Renal pelvis (tissue), 4 donors: ENCODE results near the gene TGM5. TPM values are rescaled to one million over a fixed set of nuclear protein-coding genes. Genes with fewer than 3 reads are reported as not detected.
"Not testable (repeated sequence)": the region's sequence is repeated elsewhere in the genome, so short reads cannot be mapped to it uniquely, and the experiment has no call there.

Source experiments
- DNase-seq: peaks from one replicate; pipeline ENCODE4 v3.0.0-alpha.2; 2013
- polyA plus RNA-seq, 3 donors: library from polyadenylated mRNA; unstranded; fragments of 120-200 nt; gene quantifications; one replicate each; pipeline ENCODE4 v1.2.1, GENCODE V29; 2013; ENCODE audit not compliant: insufficient read length in 3 of 3

TGM5 gene
- polyA plus RNA-seq, 3 donors = not detected

DNA sequence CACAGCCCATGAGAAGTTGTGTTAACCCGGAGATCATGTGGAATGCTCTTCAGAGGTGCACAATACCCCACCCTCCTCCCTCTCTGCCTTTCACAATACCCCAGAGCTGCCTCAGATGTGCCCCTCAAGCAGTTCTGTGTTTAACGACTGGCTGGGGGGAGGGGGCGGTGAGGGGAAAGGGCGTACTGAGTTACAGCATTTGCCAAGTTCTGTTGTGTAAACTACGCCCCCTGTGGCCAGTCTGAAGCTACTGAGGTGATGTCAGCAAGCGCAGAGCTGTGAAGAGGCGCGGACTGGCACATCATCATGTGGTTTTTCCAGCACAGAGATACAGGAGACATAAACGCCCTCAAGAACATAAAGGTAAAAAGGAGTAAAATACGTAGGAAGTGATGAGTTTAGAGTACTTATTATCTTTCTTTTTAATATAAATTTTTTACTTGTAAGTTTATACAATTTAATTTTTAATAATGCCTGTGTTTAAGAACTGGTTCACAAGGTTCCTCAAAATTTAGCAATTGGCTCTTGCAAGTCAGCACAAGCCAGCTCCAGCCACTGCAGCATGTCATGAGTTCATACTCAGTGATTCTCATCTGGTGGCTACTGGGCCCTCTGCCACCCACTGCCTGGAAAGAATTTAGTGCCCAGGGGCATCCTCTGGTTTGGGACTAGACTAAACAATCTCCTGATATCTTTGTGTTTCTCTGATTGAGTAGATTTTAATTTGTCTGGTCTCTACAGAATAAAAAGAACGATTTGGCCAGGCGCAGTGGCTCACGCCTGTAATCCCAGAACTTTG lies 47.6 kb downstream of the TGM5 start:
- DNase-seq = peak; percentile 11

DNA sequence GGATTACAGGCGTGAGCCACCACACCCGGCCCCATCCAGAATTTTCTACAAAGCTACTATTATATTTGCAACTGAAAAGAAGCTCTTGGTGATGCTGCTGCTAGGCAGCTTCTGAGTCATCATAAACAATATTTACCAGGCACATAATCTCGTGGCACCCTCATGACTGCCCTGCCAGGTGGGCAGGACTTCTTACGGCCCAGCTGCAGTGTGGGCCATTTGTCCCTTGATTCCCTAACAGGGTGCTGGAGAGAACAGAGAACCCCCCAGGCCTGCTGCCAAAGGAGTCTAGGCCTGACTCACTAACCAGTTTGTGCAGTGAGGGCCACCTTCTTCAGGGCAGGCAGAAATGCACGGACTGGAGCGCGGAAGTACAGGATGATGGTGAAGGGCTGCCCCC lies 50.8 kb downstream of the TGM5 start:
- DNase-seq = no peak

DNA sequence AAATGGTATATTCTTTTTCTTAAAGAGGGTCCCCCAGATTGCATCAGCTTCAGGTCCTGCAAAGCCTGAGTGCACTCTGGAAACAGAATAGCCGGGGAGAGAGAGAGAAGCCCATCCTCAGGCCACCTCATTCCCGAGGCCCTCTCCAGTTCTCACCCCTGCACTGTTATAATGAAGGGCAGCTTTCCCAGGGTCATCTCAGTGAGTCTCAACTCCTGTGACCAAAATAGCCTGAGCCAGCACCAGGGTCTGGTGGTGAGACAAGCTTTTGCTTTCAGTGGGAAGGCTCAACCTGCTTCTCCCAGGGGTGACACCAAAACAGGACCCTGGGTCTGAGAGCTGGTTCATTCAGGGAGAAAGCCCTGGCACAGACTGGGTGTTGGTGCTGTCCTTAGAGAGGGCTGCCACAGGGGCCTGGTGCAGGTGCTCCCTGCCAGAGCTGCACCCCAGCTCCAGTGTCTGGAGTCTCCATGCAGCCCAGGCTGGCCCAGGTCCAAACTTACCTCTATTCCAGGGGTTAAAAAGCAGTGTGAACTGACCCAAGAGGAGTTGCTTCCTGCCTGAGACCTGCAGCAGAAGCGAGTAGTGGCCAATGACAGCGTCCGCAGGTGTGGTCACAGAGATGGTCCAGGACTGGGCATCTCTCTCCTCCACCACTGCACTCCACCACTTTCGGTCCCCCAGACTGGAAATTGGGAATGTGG lies 52.0 kb downstream of the TGM5 start:
- DNase-seq = no peak

DNA sequence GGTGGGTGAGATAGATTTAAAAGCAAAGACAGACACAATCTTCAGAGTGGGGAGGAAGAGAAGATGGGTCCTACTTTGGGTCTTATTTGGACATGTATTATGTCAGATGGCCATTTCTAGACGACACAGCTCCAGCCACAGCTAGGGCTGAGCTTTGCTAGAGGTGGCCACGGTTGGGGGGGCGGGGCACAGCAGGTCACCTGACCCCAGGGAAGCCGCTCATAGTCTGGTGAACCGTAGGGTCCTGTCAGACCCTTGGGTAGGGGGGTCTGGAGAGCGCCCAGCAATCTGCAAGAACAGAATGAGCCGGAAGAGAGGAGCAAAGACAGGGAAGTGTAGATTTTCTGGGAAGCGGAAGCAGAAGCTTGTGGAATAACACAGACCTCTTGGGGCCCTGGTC lies 52.6 kb downstream of the TGM5 start:
- DNase-seq = no peak

DNA sequence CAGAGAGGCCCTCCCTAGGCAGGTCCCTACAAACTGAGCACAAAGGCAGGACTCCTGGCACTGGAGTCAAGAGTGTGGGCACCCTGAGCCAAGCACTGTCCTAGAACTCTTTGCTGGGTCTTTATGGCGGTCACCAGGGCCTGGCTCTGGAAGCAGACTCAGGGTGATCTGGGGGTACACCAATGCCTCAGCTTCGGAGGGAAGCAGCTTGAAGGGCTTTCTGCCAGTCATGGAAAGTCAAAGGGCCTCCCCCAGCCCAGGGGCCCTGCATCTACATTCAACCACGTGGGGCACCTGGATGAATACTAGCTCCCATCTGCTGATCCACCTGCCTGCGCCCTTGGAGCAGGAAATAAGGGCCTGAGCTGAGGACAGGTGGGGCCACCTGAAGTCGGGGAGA lies 53.3 kb downstream of the TGM5 start:
- DNase-seq = no peak

DNA sequence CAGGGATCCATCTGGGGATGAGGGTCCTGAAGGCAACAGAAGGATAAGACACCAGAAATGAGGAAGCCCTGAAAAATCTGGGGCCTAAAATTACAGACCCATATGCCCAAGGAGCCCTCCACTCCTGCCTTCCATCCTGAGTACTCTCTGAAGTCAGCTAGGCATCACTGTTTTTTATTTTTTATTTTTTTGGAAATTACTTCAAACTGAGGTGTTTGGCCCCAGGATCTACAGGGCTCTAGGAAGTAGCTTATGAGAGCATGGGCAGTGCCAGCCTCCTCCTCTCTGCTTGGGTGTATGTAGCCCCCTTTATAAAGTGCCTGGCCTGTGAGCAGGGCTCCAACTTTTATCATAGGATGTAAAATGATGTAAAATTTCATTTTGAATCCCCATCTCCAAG lies 53.8 kb downstream of the TGM5 start:
- no peak for DNase-seq

DNA sequence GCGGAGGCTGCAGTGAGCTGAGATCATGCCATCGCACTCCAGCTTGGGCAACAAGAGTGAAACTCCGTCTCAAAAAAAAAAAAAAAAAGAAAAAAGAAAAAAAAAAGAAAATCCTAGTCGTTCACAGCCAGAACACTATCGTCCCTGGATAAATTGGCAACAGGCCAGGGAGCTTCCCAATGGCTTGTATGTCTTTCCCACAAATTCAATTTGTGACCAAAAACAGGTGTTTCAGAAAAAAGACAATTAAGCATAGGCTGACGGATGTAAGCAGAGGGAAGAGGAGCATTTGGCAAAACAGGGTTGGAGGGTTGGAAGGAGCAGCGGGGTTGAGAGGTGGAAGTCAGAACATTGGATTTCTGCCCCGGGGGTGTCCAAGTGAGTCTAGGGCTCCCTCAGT lies 54.4 kb downstream of the TGM5 start:
- no peak for DNase-seq

DNA sequence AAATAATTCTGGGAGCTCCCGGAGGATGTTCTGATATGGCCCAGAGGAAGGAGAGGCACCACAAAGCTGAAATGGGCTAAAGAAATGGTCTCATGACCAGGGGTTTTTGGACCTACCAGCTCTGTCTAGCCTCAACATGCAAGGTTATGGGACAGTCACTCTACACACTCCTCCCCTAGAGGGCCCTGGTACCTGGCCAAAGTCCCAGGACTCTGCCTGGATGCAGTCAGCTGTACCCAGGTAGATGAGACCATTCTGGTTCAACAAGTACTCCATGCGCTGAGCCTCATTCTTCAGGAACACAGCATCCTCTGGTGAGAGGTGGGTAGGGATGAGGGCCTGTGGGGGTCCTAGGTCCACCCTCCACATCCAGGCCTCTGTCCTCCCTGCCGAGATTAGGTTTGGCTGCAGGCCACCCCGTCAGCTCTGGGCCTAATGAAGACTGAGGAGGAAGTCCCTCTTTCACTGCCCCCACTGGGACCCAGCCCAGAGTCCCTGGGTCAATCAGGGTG lies 55.4 kb downstream of the TGM5 start:
- no peak for DNase-seq

DNA sequence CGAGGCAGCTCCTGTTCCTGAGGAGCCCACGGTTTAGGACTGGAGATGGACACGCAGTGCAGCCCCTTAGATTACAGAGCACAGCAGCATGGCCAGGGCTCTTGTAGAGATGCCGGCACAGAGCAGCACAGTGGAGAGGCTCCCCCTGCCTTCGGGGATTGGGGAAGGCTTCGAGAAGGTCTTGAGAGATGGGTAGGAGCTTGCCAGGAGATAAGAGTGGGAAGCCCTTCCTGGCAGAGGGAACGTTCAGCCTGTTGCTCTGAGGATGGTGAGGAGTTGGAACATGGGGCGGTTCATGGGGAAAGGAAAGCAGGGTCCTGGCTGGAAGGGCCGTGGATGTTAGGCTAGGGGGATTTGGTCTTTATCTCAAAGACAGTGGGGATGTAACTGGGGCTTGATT lies 55.9 kb downstream of the TGM5 start:
- no peak for DNase-seq

DNA sequence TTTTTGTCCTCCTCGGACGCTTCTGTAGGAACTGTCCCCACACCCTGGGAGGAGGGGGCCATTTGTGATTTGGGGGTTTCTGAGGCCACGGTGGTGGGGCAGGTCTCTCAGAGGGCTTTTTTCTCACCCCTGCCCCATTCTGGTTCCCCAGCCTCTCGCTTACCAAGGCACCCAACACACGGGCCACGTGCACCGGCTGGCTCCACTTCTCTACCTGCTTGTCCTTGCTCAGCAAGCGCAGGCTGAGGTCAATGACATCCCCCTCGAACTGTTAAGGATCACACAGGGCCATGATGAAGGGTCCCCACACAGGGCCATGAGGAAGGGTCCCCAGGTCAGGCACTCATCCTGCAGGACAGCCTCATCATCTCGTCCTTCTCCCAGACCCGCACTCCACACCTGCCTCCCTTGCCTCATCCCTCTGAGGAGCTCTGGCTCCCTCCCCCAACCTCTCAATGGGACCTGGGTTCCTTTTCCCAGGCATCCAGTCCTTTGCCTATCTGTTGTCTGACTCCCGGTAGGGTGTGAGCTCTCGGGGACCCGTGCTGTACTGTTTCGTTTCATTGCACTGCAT lies 56.5 kb downstream of the TGM5 start:
- no peak for DNase-seq

DNA sequence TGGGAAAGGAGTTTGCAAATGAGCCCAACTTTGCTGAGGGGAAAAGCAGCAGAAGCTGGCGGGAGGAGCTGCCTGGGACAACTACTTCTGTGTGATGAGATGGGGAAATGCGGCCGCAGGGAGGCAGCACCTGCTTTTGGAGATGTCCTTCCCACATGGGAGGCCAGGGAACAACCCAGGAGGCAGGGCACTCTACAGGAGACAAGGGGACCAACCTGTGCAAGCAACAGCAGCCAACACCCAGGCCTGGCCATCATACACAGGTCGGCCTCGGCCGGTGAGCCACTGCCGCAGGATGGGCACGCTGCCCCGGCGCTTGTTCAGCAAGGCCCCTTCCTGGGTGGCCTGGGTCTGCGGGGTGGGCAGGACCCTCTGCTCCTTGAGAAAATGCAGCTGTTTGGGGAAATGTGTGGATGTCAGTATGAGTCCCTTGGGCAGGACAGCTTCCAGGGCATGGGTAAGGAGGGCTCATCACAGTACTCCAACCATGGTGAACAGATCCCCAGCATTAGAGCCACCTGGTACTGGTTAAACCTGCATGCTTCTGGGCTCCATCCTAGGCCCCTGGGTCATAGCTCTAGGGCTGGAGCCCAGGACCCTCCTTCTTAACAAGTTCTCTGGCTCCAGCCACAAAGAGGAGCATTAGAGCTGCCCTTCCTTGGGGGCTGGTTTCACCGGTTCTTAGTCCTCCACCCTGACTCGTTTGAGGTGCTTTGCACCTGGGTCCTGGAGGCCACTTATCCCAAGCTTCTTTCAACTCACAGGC lies 57.5 kb downstream of the TGM5 start:
- no peak for DNase-seq

DNA sequence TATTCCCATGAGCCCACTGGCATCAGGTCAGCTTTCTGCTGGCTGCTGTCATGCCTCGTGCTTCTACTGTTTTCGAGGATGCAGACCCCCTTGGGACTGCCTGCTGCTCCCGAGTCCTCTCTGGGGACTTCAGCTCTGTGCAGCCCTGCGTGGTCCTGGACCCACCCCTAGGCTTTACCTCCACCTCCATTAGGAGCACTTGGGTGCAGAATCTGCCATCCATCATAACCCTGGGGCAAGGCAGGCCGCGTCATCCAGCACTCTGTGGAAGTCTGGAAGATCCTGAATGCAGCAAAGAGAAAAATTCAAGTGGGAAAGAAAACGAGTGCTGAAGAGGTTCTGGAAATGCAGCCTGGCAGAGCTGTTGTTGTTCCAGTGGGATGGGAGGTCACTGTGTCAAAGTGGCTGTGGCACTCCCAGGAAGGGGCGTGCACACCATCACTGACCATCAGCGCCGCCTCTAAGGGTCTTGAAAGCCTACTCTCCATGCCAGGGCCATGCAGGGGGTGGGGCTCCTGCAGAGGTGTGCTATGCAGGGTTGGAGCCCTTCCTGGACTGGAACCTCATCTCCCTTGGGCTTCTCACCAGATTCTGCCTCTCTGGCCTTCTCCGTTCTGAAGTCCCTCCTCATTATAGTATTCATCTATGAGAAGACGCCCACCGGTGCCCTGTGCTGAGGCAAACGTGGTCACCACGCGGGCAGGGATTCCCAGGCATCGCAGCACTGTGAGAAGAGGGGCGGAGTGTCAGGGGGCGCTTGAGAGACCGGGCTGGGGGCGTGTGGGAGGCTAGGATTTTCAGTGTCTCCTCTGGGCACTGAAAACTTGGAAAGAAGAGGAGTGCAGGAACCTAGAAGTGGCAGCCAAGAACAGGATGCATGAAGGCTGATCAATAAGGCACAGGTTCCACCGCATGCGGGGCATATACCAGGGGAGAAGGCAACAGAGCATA lies 58.4 kb downstream of the TGM5 start:
- no peak for DNase-seq

DNA sequence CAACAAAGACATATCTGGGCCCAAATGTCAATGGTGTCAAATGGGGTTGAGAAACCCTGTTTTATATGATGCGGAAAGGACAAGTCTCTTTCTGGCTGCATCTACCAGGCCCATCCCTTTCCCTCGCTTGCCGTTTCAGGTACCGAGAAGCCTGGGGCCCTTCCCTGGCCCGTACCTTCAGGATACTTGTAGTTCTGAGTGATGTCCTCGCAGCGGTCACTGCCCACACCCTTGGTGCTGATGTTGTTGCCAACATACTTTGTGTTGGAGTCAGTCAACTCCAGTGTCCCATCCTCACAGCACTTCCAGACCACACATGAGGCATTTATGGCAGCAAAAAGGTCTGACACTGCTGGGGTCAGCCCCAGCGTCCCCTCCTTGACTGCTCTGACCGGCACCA lies 59.7 kb downstream of the TGM5 start:
- DNase-seq = no peak

DNA sequence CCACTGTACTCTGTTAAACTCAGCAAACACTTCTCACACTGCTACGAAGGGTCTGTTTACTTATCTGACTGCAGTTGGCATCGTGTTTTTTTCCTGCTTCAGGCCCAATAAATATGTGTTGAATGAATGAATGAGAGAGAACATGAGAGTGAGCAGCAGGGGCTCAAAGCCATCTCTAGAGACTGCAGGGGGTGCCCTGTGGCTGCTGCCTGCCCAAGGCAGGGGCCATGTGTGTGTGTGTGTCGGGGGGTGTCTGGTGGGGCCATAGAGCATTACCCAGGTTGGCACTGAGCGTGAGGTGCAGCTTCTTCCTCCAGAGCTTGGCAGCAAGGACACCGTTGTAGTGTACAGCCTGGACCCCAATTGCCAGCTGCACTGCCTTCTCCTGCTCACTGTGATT lies 60.7 kb downstream of the TGM5 start:
- DNase-seq = no peak

DNA sequence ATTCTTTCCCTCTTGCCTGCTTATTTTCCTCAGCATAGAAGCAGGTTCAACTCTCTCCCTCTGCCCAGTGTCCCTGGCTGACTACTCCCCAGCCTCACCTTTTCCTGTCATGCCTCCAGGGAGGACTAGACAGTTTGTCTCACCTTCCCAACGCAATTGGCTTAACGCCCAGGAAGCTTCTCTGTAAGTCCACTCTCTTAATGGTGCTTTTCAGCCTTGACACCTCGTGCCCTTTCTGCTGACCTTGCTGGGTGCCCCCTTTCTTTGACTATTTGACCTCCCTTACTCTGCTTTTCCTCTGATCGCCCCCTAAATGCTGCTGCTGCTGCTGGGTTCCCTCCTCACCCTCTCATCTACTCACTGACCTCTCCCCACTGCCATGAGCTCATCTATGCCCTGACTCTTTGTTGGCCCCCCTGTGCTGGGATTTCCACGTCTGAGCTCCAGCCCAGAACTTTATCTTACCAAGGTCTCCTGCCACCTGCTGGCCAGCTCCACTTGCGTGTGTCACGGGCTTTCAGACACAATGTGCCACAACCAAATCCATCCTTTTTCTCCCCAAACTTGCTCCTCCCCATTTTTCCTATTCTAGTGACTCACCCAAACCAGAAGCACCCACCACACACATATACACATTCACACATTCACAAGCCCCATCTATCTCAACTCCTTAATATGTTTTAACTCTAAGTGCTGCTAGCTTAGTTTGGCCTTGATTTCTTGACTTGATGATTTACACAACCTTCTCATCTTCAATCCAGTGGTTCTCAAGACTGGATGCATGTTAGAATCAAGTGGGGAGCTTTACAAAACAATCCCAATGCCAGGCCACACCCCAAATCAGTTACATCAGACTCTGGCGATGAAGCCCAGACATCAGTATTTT lies 62.5 kb downstream of the TGM5 start:
- peak; percentile 27 for DNase-seq

DNA sequence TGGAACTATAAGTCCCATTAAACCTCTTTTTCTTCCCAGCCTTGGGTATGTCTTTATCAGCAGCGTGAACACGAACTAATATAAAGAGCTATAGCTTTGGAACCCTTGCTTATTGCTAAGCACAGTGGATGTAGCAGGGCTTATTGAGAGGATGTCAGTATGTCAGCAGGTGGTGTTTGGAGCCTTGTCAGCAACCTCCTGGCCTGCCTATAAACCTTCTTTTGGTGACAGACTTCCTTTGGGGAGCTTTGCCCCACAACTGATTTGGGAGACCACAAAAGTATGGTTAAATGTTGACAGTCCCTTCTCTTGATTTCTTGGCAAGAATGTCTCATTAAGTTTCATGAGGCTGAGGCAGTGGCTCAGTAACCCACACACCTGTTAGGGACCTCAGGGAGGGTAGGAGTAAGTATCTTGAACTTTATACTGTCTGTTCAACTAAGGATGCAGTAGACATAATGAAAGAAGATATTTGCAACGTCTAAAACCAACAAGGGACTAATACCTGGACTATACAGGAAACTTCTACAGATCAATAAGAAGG lies 66.7 kb downstream of the TGM5 start:
- DNase-seq = no peak

DNA sequence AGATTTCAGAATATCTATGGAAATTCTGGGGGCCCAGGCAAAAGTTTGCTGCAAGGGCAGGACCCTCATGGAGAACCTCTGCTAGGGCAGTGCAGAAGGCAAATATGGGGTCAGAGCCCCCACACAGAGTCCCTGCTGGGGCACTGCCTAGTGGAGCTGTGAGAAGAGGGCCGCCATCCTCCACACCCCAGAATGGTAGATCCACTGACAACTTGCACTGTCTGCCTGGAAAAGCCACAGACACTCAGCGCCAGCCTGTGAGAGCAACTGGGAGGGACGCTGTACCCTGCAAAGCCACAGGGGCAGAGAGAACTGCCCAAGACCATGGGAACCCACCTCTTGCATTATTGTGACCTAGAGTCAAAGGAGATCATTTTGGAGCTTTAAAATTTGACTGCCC lies 67.7 kb downstream of the TGM5 start:
- no peak for DNase-seq

DNA sequence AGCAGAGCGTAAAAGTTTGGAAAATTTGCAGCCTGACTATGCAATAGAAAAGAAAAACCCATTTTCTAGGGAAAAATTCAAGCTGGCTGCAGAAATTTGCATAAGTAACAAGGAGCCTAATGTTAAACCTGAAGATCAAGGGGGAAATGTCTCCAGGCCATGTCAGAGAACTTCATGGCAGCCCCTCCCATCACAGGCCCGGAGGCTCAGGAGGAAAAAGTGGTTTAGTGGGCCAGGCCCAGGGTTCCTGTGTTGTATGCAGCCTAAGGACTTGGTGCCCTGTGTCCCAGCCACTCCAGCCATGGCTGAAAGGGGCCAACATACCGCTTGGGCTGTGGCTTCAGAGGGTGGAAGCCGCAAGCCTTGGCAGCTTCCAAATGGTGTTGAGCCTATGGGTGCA lies 68.2 kb downstream of the TGM5 start:
- DNase-seq = not testable (repeated sequence)

DNA sequence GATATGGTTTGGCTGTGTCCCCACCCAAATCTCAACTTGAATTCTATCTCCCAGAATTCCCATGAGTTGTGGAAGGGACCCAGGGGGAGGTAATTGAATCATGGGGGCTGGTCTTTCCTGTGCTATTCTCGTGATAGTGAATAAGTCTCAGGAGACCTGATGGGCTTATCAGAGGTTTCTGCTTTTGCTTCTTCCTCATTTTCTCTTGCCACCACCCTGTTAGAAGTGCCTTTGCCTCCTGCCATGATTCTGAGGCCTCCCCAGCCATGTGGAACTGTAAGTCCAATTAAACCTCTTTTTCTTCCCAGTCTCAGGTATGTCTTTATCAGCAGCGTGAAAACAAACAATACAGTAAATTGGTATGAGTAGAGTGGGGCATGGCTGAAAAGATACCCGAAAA lies 69.0 kb downstream of the TGM5 start:
- DNase-seq = not testable (repeated sequence)
